NCI-H345 treated with DMSO at 0.1 percent for 48 hours (cell line): Measurements from ENCODE around the gene ZNF236.

Experiments used
- DNase-seq: peaks from one replicate; lab custom pipeline; 2025; ENCODE audit not compliant: unreplicated experiment; lab: John Stamatoyannopoulos, UW

Gene ZNF236

DNA sequence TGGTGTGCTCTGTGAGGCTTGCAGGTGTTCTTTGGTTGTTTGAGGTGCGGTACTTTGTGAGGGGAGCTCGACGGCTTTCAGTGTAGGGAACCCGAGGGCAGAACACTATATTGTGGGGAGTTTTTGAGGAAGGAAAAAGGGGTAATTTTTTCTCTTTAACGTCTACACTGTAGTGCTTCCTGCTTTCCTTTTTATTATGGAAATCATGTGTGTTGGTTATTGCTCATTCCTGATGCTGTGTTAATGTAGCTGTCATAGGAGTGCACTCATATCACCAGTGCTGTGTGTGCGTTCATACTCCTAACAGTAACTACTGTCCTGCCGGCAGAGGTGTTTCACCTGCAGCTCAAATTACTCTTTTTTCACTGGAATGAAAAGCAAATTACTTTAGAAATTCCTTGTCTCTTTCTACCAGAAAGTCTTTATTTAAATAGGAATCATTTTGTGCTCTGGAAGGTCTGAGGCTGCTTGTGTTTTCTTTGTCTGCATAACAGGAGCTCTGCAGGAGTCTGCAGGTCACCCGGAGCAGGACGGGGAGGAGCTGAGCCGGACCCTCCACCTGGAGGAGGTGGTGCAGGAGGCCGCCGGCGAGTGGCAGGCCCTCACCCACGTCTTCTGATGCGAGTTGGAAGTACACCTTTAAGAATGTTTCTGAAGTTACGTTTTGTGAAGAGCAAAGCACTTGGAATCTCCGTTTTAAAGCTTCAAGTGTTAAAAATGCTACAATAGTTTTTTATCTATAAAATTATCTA lies 145.5 kb downstream of the ZNF236 start:
- DNase-seq = no peak

DNA sequence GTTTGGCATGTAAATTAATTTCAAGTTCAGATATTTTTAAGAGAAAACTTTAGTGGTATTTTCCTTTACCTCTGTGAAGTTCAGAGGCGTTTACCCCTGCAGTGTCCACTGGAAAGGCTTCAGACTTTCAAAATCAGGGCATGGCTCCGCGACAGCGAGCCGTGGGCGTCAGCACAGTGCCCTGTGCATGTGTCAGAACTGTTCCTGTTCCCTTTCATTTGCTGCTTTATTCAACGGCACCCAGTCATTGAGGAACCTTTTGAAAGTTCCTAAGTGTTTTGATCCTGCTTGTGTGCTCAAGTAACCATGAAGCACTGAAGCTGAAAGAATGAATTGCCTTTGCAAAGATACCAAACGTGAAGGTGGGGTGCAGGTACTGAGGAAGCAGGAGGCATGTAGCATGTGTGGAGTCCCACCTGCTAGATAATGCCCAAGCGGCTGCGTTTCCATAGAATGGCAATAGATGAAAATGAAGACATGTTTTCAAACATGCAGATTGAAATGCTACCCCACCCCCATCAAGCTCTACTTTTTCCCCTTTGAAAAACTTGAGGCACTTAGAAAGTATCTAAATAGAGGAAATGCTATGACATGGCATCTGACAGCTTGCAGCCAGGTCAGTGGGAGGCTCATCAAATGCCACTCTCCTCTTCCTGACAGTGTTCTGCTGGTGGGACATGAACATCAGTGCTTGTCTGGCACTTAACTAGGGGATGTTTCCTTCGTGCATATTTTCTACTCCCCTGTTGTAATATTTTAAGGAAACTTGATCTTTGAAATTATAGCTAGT lies 148.6 kb downstream of the ZNF236 start:
- DNase-seq = peak; percentile 36

DNA sequence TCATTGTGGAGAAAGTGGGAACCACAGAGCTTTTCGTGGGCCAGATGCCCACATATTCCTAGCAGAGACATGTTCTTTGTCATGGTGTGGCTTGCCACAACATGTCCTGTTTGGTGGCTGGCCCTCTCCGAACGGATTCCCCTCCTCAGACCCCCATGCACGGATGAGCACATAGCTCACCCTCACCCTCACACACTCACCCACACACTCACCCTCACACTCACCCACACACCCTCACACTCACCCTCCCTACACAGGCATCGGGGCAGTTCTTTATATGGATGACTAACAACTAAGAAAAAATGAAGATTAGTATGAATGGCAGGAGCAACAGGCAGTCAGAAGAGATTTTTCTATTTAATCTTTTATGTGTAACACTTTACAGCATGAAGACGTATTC lies 149.9 kb downstream of the ZNF236 start:
- no peak for DNase-seq

DNA sequence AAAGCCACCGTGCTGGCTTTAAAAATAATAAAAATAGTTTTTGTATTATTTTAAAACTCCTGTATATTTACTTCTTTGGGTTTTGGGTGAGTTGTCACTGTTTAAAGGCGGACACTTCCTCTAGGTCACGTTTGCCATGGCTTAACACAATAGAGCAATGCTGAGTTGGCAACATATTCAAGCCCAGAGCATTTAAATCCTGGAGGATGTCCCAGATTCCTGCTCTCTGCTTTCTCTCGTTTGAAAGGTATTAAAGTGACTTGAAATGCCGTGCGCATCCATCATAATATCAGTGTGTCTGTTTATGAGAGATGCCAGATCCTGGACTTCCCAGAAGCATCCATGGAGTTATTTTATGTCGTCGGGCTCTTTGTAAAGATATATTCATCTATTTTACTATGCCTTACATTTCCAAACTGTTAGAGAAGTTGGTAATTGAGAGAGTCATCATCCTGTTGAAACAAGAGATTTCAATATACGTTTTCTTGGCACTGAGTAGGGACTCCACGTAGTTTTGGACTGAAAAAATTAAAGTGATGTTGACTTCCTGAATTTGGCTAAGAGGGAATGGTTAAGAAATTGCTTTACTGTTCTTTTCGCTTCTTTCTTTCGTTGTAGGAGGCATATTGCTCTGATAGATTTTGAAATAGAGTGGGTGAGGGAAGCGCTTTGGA lies 150.6 kb downstream of the ZNF236 start:
- DNase-seq = no peak

DNA sequence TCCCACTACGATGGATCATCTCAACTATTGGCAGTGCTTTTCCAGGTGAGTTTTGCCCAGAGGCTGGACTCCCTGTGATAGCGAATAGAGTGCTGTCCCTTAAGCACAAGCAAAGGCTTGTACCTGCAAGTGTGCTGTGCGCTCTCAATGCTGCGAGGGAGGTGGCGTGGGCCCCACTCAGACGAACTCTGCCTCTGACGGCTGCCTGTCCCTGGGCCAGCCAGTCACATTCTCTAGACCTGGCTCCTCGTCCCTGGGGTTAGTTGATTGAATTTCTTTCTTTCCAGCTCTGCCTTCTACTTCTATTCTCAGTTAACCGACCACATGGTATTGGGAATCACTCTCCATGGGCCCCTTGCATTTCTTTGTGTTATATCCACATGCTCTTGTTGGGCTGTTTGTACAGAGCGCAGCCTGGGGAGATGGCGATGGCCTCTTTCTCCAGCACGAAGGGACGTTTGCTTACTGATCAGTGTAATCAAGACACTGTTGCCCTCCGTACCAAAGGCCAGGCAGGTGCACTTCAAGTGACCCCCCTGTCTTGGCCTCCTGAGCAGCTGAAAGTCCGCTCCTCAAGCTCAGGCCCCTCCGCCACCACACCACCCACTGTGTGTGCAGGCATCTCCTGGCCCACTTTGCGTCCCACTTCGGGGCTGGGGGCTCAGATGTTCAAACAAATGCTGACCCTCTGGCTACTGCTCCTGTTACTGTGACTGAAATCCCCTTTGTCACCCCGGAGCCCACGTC lies 151.3 kb downstream of the ZNF236 start:
- DNase-seq = no peak

DNA sequence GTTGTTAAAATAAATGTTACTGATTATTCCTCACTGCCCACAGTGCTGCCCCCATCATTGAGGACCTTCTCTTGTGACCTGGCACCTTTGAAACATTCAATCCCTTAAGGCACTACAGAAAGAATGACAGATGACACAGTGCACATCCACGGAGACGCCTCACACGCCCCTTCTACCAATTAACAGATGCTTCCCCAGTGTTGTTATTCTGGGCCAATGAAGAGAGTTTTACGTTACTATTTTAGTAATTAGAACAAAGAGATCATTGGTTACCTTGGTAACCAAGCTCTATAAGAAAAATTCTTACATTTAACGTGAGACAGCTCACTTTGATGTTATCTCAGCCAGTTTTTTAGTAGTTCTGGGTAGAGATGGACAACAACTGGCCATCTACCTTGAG lies 152.0 kb downstream of the ZNF236 start:
- DNase-seq = no peak

DNA sequence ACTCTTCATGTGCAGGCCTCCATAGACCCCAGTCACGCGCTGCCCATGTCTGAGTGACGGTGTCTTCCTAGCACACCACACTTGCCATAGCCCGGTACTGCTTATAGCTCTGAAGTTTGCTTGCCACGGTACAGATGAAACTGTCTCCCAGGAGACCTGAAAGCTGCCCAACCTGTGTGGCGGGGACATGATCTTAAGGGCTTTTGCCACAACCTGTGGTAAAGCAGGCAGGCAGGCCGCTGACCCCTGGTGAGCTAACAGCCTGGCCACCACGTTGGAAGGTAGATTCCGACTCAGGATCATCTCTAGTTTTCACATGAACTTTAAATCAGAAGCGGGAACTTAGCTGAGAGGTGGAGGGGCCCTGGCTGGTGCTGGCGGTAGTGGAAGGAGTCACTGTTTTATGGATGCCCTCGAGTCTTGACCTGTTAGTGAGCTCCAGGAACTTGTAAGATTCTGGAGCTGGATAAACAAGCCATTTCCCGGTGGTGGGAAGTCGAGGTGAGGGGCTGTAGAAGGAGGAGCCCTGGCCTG lies 153.3 kb downstream of the ZNF236 start:
- DNase-seq = no peak

DNA sequence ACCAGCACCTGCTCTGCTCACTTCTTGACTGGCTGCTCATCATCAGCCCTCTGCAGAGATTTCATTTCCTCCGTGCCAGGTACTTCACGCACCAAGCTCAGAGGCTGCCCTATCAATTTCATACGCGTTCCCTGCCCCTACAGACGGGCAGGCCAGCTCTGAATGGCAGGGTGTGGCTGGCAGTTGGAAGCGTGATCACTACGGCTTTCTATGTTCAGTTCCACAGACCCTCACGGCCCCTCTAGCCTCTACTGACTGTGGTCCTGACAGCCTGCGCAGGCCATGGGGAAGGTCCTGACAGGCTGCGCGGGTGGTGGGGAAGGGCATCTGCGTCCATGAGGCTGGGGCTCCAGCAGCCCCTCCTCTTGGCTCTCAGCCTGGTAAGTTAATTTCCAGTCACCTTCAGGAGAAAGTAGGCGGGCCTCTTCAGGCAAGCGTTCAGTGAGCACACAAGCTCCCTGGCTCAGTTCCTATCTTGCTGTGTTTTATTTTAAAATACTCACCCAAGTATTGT lies 154.8 kb downstream of the ZNF236 start:
- DNase-seq = peak; percentile 70

DNA sequence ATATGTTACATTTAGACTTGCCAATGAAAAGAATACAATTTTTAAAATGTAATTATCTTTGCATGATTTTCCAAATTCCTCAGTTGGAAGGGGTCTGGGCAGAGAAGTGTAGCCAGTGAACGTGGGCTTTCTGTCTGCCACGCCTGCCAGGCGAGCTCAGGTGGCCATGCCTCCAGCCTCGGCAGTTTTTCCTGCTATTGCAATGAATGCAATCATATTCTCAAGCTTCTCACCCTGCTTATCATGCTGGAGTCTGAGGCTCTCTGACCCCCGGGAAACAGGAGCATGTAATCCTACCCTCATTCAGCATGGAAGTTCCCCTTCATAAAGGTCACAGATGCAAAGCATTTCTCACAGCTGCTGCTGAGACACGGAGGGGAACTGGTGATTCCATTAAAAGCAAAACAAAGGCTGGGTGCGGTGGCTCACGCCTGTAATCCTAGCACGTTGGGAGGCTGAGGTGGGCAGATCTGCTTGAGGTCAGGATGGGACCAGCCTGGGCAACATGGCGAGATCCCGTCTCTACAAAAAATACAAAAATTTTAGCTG lies 155.4 kb downstream of the ZNF236 start:
- no peak for DNase-seq

DNA sequence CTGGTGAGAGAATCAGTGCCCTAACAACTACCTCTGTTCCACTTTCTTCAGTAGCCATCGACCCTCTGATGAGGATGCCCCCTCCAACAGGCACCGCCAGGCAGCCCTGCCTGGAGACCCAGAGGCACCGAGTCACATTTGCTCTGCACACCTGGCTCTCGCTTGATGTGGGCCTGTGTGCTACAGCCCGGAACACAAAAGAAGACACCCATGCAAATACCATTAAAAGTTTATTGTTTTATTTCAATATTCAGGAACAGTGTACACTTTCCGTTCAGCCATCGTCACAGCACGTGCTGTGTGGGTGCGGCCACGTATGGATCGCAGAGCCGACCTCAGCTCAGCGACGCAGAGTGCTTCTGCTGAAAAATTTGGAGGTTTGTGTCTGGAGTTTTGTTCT lies 156.3 kb downstream of the ZNF236 start:
- no peak for DNase-seq

DNA sequence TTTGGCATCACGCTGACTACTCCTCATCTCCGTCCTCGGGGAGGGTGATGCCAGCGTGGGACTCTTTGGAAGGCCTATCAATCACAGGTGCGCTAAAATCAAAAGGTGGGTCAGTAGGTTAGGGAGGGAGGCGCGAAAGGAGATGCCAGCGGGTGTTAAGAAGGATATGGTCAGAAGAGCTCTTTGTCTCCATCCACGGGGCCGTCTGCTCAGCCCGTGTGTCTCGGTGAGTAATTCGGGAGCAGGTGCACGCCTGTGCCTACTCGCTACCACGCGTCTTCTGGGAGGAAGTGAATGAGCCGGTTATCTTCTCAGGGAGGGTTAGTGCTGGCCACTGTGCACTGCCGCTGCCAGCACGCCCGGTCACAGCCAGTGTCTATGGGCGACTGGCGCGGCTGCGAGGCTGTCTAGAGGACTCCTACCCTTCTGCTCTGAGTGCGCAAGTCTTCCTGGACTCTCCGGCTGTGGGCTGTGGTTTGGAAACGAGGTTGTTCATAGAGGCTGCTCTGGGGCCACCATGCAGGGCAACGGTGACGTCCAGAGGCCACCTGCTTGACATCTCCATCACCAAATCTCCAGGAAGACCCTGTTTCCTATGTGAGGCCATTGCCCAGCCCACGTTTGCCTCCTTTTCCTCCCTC lies 156.9 kb downstream of the ZNF236 start:
- no peak for DNase-seq

DNA sequence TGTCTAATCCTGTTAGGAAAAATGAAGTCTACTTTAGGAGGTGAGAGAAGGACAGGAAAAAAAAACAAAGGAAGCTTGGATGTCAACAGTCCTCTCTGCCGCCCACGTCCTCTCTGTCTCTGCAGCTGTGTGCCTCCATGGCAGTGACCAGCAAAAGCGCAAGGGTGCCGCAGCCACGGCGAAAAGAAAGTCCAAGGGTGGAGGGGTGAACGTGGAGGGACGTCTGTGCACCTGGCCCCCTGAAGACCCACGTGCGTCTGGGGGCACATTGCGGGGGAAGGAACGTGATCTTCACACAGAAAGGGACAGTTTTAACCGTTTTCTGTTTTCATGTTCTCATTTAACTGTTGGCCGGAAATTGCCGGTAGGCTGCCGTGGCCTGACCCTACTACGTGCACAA lies 157.5 kb downstream of the ZNF236 start:
- DNase-seq = no peak

DNA sequence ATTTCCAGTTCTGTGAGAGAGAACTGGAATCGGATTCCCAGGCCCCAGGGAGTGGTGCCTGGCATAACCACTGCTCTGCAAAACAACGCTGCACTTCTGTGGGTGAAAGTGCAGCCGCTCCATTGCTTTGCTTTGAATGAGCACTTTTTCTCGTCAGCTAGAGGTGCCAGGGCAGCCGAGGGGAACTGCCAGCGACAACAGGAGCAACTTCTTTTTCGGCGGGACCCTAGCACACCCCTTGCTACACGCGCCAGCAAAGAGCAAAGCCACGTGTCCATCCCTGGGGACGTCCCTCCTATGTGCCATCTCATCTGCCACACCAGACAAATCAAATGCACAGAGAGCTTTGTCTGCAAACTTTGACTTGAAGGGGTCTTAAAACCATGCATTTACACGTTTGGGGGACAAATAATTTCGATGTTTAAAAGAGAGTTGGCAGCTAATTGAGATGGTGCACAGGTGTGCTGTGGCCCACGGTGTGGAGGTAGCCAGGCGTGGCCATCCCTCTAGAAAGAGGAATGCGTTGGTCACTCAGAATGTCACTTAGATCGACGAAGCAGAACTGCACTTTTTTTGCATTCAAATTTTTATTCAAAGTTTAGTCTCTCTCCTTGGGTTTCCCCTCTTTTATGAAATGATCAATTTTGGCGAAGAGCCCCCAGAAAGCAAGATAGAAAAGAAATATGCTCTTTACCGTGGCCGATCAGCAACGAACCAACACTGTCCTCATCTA lies 158.5 kb downstream of the ZNF236 start:
- no peak for DNase-seq

DNA sequence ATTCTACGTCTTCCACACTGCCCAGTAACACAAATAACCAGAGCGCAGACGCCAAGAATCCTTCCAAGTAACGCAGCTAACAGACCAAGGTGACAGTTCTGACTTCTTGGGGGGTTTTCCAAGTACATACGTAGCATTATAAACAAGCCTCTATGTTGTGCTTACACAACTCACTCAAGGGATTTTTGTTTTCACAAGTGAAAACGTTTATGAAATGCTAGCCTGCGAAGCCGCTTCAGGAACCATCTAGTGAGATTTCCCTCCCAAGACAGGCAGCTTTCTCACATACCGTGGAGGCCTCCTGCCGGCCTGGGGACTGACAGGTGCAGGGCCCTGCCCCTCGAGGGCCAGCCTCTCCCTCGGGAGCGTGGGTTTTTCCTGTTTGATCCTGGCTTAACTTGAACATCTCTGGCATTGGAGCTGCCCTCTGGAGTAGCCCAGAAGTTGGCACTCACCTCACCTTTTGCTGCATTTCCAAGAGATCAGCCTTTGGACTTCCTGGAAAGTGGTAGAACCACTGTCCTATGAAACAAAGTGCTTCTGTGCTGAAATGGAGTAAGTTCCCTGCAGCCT lies 159.1 kb downstream of the ZNF236 start:
- no peak for DNase-seq

DNA sequence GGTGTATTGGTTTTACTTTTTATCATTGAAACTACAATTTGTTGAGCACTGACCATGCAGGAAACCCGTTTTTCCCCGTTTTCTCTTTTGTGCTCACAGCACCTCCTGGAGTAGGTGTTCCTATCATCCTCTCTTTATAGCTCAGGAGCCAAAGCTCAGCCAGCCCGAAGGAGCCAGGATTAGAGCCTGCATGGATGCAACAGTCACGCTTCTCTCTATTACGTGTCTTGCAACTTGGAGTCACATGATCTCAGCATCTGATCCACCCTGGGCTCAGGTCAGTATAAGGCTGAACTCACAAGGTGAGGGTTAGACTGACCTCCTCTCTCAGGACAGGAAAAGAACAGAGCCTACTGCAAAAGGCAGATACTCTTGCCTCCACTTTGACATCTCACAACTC lies 159.7 kb downstream of the ZNF236 start:
- DNase-seq = no peak

DNA sequence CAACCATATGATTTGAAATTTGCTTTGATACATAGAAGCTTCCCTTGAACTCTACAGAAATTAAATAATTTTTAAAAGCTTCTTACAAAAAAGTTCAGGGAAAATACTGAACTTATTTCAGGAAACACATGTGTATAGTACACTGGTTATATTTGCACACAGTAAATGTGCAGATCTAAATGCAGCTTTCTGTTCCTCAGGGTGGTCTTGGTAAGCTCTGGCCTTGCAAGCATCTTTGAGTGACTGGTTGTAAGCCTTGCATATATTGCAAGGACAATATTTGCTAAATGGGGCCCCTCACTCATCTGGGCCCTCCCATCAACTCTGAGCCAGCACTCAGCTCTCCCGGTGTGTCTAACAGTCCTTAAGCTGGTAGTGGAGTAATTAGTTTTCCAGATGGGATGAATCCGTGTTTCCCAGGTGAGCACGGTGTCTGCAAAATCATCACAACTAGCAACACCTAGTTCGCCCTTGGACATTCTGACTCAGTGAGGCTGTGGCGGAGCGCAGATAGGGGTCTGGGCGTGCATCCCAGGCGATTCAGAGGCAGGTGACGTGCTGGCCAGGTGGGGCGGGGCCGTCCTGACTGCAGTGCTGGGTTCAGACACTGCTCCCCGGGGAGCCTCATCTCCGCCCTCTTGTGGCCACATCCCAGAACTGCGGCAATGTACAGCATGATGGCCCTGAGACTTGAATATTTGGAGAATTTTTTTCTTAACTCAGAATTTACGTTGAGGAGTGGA lies 160.7 kb downstream of the ZNF236 start:
- peak; percentile 72 for DNase-seq

DNA sequence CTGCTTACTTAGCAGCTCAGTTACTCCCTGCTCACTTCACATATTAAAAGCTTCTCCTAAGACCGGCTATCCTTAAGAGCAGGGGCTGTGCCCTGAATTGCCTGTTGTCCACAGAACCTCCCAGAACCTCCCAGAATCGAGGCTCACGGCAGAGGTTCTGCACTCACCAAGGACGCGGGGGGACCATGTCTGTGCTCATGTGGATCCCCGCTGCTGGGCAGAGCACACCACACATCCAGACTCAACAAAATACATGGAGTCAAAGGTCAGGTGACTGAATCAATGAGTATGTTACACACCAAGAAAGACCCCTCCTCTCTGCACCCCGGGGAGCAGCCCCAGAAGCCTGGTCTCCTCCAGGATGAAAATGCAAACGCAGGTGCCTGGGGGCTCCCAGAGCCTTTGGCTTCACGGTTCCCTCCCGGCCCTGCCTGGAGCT lies 161.3 kb downstream of the ZNF236 start:
- no peak for DNase-seq
